Astrocyte (in vitro differentiated cells and primary cell): ENCODE data around the gene EIF2D. TPM values are rescaled to one million over a fixed set of nuclear protein-coding genes. Genes with fewer than 3 reads are reported as not detected.

Experiments
- DNase-seq: peaks from one replicate; pipeline ENCODE4 v3.0.0-alpha.2; 2010; ENCODE audit warnings: low read depth
- FAIRE-seq: peaks from 2 replicates; lab custom pipeline; 2011; peaks lifted over from hg19 to GRCh38; lab: Jason Lieb, UNC
- H2AFZ ChIP-seq: 2 replicates; pipeline ENCODE4 v1.6.0; 2012; ENCODE audit warnings: low read depth, low read length, inconsistent platforms
- H3K27ac ChIP-seq: 2 replicates; pipeline ENCODE4 v1.5.1; 2011; ENCODE audit warnings: low read depth, low read length, inconsistent platforms
- H3K27me3 ChIP-seq: 2 replicates; pipeline ENCODE4 v1.6.0; 2011; ENCODE audit warnings: low read length, inconsistent platforms; ENCODE audit not compliant: insufficient read depth
- H3K36me3 ChIP-seq: 2 replicates; pipeline ENCODE4 v1.5.1; 2011; ENCODE audit warnings: low read length, inconsistent platforms; ENCODE audit not compliant: insufficient read depth
- H3K4me1 ChIP-seq: 2 replicates; pipeline ENCODE4 v1.5.1; 2011; ENCODE audit warnings: low read length, inconsistent platforms; ENCODE audit not compliant: insufficient read depth
- H3K4me2 ChIP-seq: 2 replicates; pipeline ENCODE4 v1.6.0; 2012; ENCODE audit warnings: low read length, inconsistent platforms
- H3K4me3 ChIP-seq: 2 replicates; pipeline ENCODE4 v1.5.1; 2011; ENCODE audit warnings: low read depth, mild to moderate bottlenecking, low read length, inconsistent platforms; ENCODE audit not compliant: insufficient read depth
- H3K79me2 ChIP-seq: 2 replicates; pipeline ENCODE4 v1.6.0; 2012; ENCODE audit warnings: mild to moderate bottlenecking, low read length, inconsistent platforms; ENCODE audit not compliant: insufficient read depth
- H3K9ac ChIP-seq: 2 replicates; pipeline ENCODE4 v1.6.0; 2012; ENCODE audit warnings: mild to moderate bottlenecking, low read length, inconsistent platforms
- H3K9me3 ChIP-seq: 2 replicates; pipeline ENCODE4 v1.5.1; 2012; ENCODE audit warnings: low read depth, mild to moderate bottlenecking, low read length, inconsistent platforms; ENCODE audit not compliant: insufficient read depth
- H4K20me1 ChIP-seq: 2 replicates; pipeline ENCODE4 v1.6.0; 2012; ENCODE audit warnings: low read length, inconsistent platforms; ENCODE audit not compliant: insufficient read depth
- H3K27ac Mint-ChIP-seq: one replicate; pipeline ENCODE4 v1.8.0; 2021; ENCODE audit warnings: mild to moderate bottlenecking, mixed read lengths; ENCODE audit not compliant: unreplicated experiment
- H3K27me3 Mint-ChIP-seq: one replicate; pipeline ENCODE4 v1.8.0; 2021; ENCODE audit warnings: low read depth, mixed read lengths; ENCODE audit not compliant: unreplicated experiment
- H3K36me3 Mint-ChIP-seq: one replicate; pipeline ENCODE4 v1.8.0; 2021; ENCODE audit warnings: low read depth, mixed read lengths; ENCODE audit not compliant: unreplicated experiment
- H3K4me1 Mint-ChIP-seq: one replicate; pipeline ENCODE4 v1.8.0; 2021; ENCODE audit warnings: low read depth, mixed read lengths; ENCODE audit not compliant: unreplicated experiment
- H3K4me3 Mint-ChIP-seq: one replicate; pipeline ENCODE4 v1.8.0; 2021; ENCODE audit warnings: mild to moderate bottlenecking, moderate library complexity, mixed read lengths; ENCODE audit not compliant: unreplicated experiment
- H3K9me3 Mint-ChIP-seq: one replicate; pipeline ENCODE4 v1.8.0; 2021; ENCODE audit warnings: mild to moderate bottlenecking, mixed read lengths; ENCODE audit not compliant: unreplicated experiment
- EZH2 ChIP-seq: IDR thresholded peaks from 2 replicates; pipeline ENCODE4 v1.6.1; 2012; ENCODE audit warnings: mild to moderate bottlenecking, low read length, inconsistent platforms; ENCODE audit not compliant: insufficient read depth
- total RNA-seq: library from RNA; stranded (reverse); gene quantifications from 2 replicates; pipeline ENCODE4 v1.2.1, GENCODE V29; 2021
- TF ChIP-seq, protein P1 (sequence below): IDR thresholded peaks from 2 replicates; pipeline ENCODE4 v1.5.1; 2011; ENCODE audit warnings: low read depth, mild to moderate bottlenecking, inconsistent platforms, low read length, moderate library complexity; ENCODE audit not compliant: insufficient read depth

EIF2D gene
- total RNA-seq, 1 donor from 2014 or later, result 27.3 TPM

DNA sequence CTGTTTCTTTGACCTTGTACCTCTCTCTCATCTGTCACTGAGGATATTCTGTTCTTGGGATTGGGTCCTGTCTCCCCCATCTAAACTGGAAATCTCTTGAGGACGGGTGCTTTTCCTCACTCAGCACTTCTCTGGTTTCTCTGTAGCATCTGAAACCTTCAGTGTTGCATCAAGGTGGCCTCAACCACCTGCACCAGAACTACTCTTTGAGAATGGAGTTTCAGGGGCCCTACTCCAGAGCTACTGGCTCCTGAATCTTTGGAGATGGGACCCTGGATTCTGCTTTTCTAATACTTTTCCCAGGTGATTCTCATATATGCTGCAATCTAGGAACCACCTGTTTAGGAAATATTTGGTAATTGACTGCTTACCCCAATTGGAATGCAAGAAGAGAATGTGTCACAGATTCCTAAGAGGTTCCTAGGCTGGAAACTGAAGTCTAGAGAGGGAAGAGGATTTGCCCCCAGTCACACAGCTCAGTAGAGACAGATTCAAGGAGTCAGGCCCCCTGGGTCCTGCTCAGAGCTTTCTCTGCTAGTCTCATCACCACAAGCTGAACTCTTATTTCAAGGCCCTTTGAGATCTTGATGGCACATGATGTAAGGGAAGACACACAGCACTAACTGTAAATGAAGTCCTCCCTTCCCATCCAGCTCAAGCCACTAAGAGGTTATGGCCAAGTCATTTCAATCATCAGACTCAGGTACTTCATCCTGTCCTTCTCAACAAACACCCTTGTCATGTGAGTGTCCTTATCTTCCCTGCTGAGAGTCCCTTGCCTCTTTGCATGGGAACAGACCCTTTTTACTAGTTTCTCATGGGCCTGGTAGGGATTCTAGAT lies 48.7 kb downstream of the EIF2D start:
- Histone ChIP-seq H3K79me2 (no peaks in the 10 kb centered on the region), H3K9me3 (no peaks in the 10 kb centered on the region), H3K27ac (no peak overlapping the region), H3K4me1 (no peaks in the 10 kb centered on the region), H4K20me1 (no peaks in the 10 kb centered on the region), H3K27me3 (peaks cover 4% of the 10 kb centered on the region), H3K9ac (no peak overlapping the region), H3K36me3 (no peaks in the 10 kb centered on the region), H3K4me3 (no peak overlapping the region), H3K4me2 (no peak overlapping the region), H2AFZ (no peak overlapping the region)
- DNase-seq (no peak), FAIRE-seq (no peak)
- H3K36me3 Mint-ChIP-seq, result peaks cover 8% of the 10 kb centered on the region
- peaks cover 44% of the 10 kb centered on the region for H3K27me3 Mint-ChIP-seq
- H3K4me3 Mint-ChIP-seq, result peak overlapping the region; percentile 11
- no peak overlapping the region for H3K27ac Mint-ChIP-seq
- TF ChIP-seq, protein P1, sequence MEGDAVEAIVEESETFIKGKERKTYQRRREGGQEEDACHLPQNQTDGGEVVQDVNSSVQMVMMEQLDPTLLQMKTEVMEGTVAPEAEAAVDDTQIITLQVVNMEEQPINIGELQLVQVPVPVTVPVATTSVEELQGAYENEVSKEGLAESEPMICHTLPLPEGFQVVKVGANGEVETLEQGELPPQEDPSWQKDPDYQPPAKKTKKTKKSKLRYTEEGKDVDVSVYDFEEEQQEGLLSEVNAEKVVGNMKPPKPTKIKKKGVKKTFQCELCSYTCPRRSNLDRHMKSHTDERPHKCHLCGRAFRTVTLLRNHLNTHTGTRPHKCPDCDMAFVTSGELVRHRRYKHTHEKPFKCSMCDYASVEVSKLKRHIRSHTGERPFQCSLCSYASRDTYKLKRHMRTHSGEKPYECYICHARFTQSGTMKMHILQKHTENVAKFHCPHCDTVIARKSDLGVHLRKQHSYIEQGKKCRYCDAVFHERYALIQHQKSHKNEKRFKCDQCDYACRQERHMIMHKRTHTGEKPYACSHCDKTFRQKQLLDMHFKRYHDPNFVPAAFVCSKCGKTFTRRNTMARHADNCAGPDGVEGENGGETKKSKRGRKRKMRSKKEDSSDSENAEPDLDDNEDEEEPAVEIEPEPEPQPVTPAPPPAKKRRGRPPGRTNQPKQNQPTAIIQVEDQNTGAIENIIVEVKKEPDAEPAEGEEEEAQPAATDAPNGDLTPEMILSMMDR, result no peak
- TF ChIP-seq EZH2, result no peak
- H3K4me1 Mint-ChIP-seq, result peaks cover 22% of the 10 kb centered on the region
- no peaks in the 10 kb centered on the region for H3K9me3 Mint-ChIP-seq

DNA sequence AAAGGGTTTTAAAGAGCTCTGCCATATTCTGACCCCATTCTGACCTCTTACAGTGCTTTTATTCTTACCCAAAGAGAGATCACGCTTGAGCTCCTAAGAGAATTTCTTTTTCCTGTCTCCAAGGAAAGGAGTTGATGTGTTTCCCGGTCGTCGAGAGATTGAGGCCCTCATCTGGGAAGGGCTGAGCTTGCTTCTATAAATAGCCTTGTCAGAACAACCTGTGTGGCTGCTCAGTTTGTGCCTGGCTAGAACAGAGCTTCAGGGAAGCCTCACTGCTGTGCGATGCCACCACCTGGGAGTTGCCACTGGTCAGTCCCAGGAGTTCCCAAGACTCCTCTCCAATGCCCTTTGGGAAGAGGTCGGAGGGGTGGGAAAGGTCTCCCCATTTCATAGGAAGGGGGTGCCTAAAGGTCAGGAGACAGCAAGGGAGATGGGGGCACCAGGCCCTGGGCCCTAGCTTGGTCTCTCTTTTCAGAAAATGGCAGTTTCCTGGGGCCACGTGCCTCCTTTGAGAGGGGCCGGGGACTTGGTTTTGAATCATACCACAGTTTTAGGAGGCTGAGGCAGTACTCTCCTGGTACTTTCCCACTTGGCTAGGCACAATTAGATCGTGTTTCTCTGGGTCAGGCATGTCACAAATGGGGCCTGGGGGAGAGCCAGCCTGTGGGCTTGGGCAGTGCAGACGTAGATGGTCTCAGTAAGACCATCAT lies 52.1 kb downstream of the EIF2D start:
- peaks cover 4% of the 10 kb centered on the region for H3K4me1 ChIP-seq
- no peak overlapping the region for H2AFZ ChIP-seq
- H3K36me3 Mint-ChIP-seq, result peaks cover 4% of the 10 kb centered on the region
- no peaks in the 10 kb centered on the region for H3K9me3 ChIP-seq
- no peak overlapping the region for H3K4me2 ChIP-seq
- H3K36me3 ChIP-seq, result no peaks in the 10 kb centered on the region
- no peaks in the 10 kb centered on the region for H3K79me2 ChIP-seq
- TF ChIP-seq, protein P1, result no peak
- TF ChIP-seq EZH2, result no peak
- H3K27ac ChIP-seq, result no peak overlapping the region
- peaks cover 23% of the 10 kb centered on the region for H3K27me3 Mint-ChIP-seq
- H3K4me1 Mint-ChIP-seq, result peaks cover 26% of the 10 kb centered on the region
- H3K4me3 Mint-ChIP-seq, result no peak overlapping the region
- H3K27ac Mint-ChIP-seq, result no peak overlapping the region
- FAIRE-seq, result no peak
- H3K9ac ChIP-seq, result no peak overlapping the region
- H3K4me3 ChIP-seq, result no peak overlapping the region
- peaks cover under 1% of the 10 kb centered on the region for H3K27me3 ChIP-seq
- peaks cover 5% of the 10 kb centered on the region for H4K20me1 ChIP-seq
- H3K9me3 Mint-ChIP-seq, result no peaks in the 10 kb centered on the region
- no peak for DNase-seq
